Panc1 (cell line): ENCODE measurements around the gene RNGTT. TPM values are rescaled to one million over a fixed set of nuclear protein-coding genes. Genes with fewer than 3 reads are reported as not detected.

Experiments used
- ATAC-seq: fragments of 200-7000 bp; cut with Tn5 transposase; 2 replicates; pipeline ENCODE4 v1.9.1; 2020; ENCODE audit warnings: mild to moderate bottlenecking, moderate library complexity
- BruUV-seq: library from RNA; stranded (reverse); fragments of 400-500 nt; replicated peaks from 2 replicates; lab custom pipeline; 2021; lab: Mats Ljungman, UMichigan
- CTCF ChIA-PET: fragments of 300-600 bp; sonication (Branson Sonifier 250); formaldehyde crosslinking; loops from one replicate; lab custom pipeline; 2022; ENCODE audit warnings: antibody characterized with exemption; lab: Charles Lee
- POLR2A ChIA-PET: fragments of 300-600 bp; sonication (Branson Sonifier 250); formaldehyde crosslinking; loops from one replicate; lab custom pipeline; 2022; ENCODE audit warnings: antibody characterized with exemption; lab: Charles Lee
- DNase-seq: peaks from one replicate; pipeline ENCODE4 v3.0.0-alpha.2; 2010; ENCODE audit warnings: low read depth, low spot score
- H3K27ac ChIP-seq: 2 replicates; pipeline ENCODE4 v1.5.1; 2011; ENCODE audit warnings: mild to moderate bottlenecking, low read length, inconsistent platforms
- H3K27me3 ChIP-seq: fragments of 200-500 bp; sonication (Bioruptor generic); 2 replicates; pipeline ENCODE4 v1.6.0; 2014; ENCODE audit warnings: low read length, inconsistent platforms; ENCODE audit not compliant: control insufficient read depth, insufficient read depth
- H3K36me3 ChIP-seq: fragments of 200-500 bp; sonication (Bioruptor generic); 2 replicates; pipeline ENCODE4 v1.5.1; 2014; ENCODE audit warnings: inconsistent platforms, mild to moderate bottlenecking, low read length, moderate library complexity; ENCODE audit not compliant: control insufficient read depth, insufficient read depth
- H3K4me1 ChIP-seq: 2 replicates; pipeline ENCODE4 v1.5.1; 2011; ENCODE audit warnings: inconsistent platforms, mild to moderate bottlenecking, low read length, moderate library complexity; ENCODE audit not compliant: control insufficient read depth, insufficient read depth
- H3K4me3 ChIP-seq, 2 experiments: 2 replicates each; pipeline ENCODE4 v1.5.1; 2011 to 2012; ENCODE audit warnings: low read depth in 2 of 2, low read length in 2 of 2, mild to moderate bottlenecking in 2 of 2, inconsistent platforms in 1 of 2, moderate library complexity in 1 of 2
- H3K9me3 ChIP-seq: fragments of 200-500 bp; sonication (Bioruptor generic); 2 replicates; pipeline ENCODE4 v1.5.1; 2014; ENCODE audit warnings: low read depth, mild to moderate bottlenecking, inconsistent platforms, low read length, moderate library complexity; ENCODE audit not compliant: control insufficient read depth, insufficient read depth
- POLR2AphosphoS5 ChIP-seq: IDR thresholded peaks from 2 replicates; pipeline ENCODE4 v1.6.1; 2012; ENCODE audit warnings: mild to moderate bottlenecking, low read depth, low read length, moderate library complexity
- SIN3A ChIP-seq: IDR thresholded peaks from 2 replicates; pipeline ENCODE4 v1.6.1; 2012; ENCODE audit warnings: low read depth, mild to moderate bottlenecking, low read length, moderate library complexity, borderline replicate concordance; ENCODE audit not compliant: insufficient read depth
- TCF7L2 ChIP-seq: IDR thresholded peaks from 2 replicates; pipeline ENCODE4 v1.6.1; 2011; ENCODE audit warnings: mild to moderate bottlenecking, low read depth, low read length, inconsistent platforms
- in situ Hi-C: cut with HindIII; loops from 2 replicates; pipeline ENCODE4 v1.10.0; 2016; ENCODE audit warnings: low sequenced_read_pairs, low pct_unique_long_range_greater_than_20kb
- intact Hi-C: fragments of 100-400 bp; cut with micrococcal nuclease; formaldehyde crosslinking; loops from one replicate; pipeline ENCODE4 v1.10.0; 2022; ENCODE audit not compliant: unreplicated experiment
- total RNA-seq: library from RNA; stranded (reverse); gene quantifications from one replicate; pipeline ENCODE4 v1.2.1, GENCODE V29; 2021; ENCODE audit not compliant: unreplicated experiment
- TF ChIP-seq, protein P1 (sequence below), 2 experiments: IDR thresholded peaks; 2 replicates each; pipeline ENCODE4 v1.6.1; 2011 to 2012; ENCODE audit warnings: low read depth in 2 of 2, control low read depth in 1 of 2, low read length in 1 of 2, mild to moderate bottlenecking in 1 of 2, moderate library complexity in 1 of 2; ENCODE audit not compliant: insufficient read depth in 1 of 2
- TF ChIP-seq, protein P2 (sequence below): fragments of 450-650 bp; IDR thresholded peaks from 2 replicates; pipeline ENCODE4 v1.5.1; 2017; ENCODE audit warnings: mild to moderate bottlenecking

The RNGTT gene
- total RNA-seq, 1 experiment from 2014 or later, result 21.2 TPM

- no peaks in the 10 kb centered on the region for H3K4me1 ChIP-seq
- no peaks in the 10 kb centered on the region for H3K27me3 ChIP-seq
- no peaks in the 10 kb centered on the region for H3K9me3 ChIP-seq
- no peak for ATAC-seq
- in situ Hi-C loops, result no loop called here
- no peak overlapping the region for H3K27ac ChIP-seq
- no peaks in the 10 kb centered on the region for H3K36me3 ChIP-seq
- no peak overlapping the region for H3K4me3 ChIP-seq
- ChIA-PET POLR2A (no interaction called here), CTCF (no interaction called here)
- no peak for DNase-seq
- TF ChIP-seq SIN3A (no peak), POLR2AphosphoS5 (no peak), TCF7L2 (no peak)
- TF ChIP-seq, protein P1, sequence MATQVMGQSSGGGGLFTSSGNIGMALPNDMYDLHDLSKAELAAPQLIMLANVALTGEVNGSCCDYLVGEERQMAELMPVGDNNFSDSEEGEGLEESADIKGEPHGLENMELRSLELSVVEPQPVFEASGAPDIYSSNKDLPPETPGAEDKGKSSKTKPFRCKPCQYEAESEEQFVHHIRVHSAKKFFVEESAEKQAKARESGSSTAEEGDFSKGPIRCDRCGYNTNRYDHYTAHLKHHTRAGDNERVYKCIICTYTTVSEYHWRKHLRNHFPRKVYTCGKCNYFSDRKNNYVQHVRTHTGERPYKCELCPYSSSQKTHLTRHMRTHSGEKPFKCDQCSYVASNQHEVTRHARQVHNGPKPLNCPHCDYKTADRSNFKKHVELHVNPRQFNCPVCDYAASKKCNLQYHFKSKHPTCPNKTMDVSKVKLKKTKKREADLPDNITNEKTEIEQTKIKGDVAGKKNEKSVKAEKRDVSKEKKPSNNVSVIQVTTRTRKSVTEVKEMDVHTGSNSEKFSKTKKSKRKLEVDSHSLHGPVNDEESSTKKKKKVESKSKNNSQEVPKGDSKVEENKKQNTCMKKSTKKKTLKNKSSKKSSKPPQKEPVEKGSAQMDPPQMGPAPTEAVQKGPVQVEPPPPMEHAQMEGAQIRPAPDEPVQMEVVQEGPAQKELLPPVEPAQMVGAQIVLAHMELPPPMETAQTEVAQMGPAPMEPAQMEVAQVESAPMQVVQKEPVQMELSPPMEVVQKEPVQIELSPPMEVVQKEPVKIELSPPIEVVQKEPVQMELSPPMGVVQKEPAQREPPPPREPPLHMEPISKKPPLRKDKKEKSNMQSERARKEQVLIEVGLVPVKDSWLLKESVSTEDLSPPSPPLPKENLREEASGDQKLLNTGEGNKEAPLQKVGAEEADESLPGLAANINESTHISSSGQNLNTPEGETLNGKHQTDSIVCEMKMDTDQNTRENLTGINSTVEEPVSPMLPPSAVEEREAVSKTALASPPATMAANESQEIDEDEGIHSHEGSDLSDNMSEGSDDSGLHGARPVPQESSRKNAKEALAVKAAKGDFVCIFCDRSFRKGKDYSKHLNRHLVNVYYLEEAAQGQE (IDR thresholded peaks at IDR 0.05; ENCODE audit: insufficient read depth in 1 of 2, low read depth in 2 of 2, low read length in 1 of 2), result no peak
- TF ChIP-seq, protein P2, sequence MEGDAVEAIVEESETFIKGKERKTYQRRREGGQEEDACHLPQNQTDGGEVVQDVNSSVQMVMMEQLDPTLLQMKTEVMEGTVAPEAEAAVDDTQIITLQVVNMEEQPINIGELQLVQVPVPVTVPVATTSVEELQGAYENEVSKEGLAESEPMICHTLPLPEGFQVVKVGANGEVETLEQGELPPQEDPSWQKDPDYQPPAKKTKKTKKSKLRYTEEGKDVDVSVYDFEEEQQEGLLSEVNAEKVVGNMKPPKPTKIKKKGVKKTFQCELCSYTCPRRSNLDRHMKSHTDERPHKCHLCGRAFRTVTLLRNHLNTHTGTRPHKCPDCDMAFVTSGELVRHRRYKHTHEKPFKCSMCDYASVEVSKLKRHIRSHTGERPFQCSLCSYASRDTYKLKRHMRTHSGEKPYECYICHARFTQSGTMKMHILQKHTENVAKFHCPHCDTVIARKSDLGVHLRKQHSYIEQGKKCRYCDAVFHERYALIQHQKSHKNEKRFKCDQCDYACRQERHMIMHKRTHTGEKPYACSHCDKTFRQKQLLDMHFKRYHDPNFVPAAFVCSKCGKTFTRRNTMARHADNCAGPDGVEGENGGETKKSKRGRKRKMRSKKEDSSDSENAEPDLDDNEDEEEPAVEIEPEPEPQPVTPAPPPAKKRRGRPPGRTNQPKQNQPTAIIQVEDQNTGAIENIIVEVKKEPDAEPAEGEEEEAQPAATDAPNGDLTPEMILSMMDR, result no peak
- intact Hi-C loops, result no loop called here
- BruUV-seq, result no TSS peak
These were observed 282.8 kb downstream of the RNGTT start for GRCh38 chr6:88680654-88681053.

GRCh38 chr6:88679841-88680240 is 283.6 kb downstream of the RNGTT start:
- ChIA-PET POLR2A (no interaction called here), CTCF (no interaction called here)
- no peaks in the 10 kb centered on the region for H3K9me3 ChIP-seq
- H3K36me3 ChIP-seq, result no peaks in the 10 kb centered on the region
- DNase-seq (no peak), ATAC-seq (no peak)
- in situ Hi-C loops, result no loop called here
- H3K4me3 ChIP-seq, result no peak overlapping the region
- no peak for TF ChIP-seq TCF7L2
- intact Hi-C loops, result no loop called here
- no peaks in the 10 kb centered on the region for H3K4me1 ChIP-seq
- no peaks in the 10 kb centered on the region for H3K27me3 ChIP-seq
- no TSS peak for BruUV-seq
- H3K27ac ChIP-seq, result no peak overlapping the region

- Histone ChIP-seq H3K4me1 (no peaks in the 10 kb centered on the region), H3K36me3 (no peaks in the 10 kb centered on the region), H3K9me3 (peaks cover 2% of the 10 kb centered on the region; the same call in 1 of the 2 replicates), H3K27me3 (no peaks in the 10 kb centered on the region), H3K27ac (no peak overlapping the region), H3K4me3 (no peak overlapping the region)
- ChIA-PET CTCF (interaction anchor here (0.7 kb wide), 1 partner anchor 754 kb away, joined by 5 read pairs; no protein-coding TSS in a partner anchor), POLR2A (interaction anchor here (0.5 kb wide), 1 partner anchor 32 kb away, joined by 6 read pairs; no protein-coding TSS in a partner anchor)
- TF ChIP-seq, protein P2, result no peak
- no peak for TF ChIP-seq POLR2AphosphoS5
- TF ChIP-seq, protein P1 (IDR thresholded peaks at IDR 0.05; ENCODE audit: insufficient read depth in 1 of 2, low read depth in 2 of 2, low read length in 1 of 2), result no peak
- no peak for TF ChIP-seq TCF7L2
- no peak for TF ChIP-seq SIN3A
- DNase-seq (no peak), ATAC-seq (no peak)
- in situ Hi-C loops, result no loop called here
- intact Hi-C loops, result no loop called here
- no TSS peak for BruUV-seq
These were observed 286.1 kb downstream of the RNGTT start for GRCh38 chr6:88677356-88677755.
